ENCODE measurements around the gene GET4. TPM values are rescaled to one million over a fixed set of nuclear protein-coding genes. Genes with fewer than 3 reads are reported as not detected.

The GET4 gene
- total RNA-seq, 4 donors from 2014 or later = 29.7 to 93.3 (median 56.8) TPM

- peaks cover 0 to 61% (median 14%) of the 10 kb centered on the region in 4 donors for H3K4me1 ChIP-seq
- peaks cover 0 to 8% (median 0%) of the 10 kb centered on the region in 3 donors for H3K36me3 ChIP-seq
- no peak for TF ChIP-seq CTCF (IDR thresholded peaks at IDR 0.05)
- H3K9me3 ChIP-seq = no peaks in the 10 kb centered on the region
- no peak overlapping the region for H3K27ac ChIP-seq
- no peaks in the 10 kb centered on the region for H3K27me3 ChIP-seq
- no peak for DNase-seq
- no peak overlapping the region for H3K4me3 ChIP-seq
These were observed 34.6 kb downstream of the GET4 start for GRCh38 chr7:910931-911431.

- no peaks in the 10 kb centered on the region for H3K9me3 ChIP-seq
- H3K4me3 ChIP-seq = no peak overlapping the region
- TF ChIP-seq POLR2A (IDR thresholded peaks at IDR 0.05) = no peak
- TF ChIP-seq CTCF (IDR thresholded peaks at IDR 0.05) = no peak
- DNase-seq = no peak
- peaks cover 0 to 69% (median 14%) of the 10 kb centered on the region in 4 donors for H3K4me1 ChIP-seq
- no peak overlapping the region for H3K27ac ChIP-seq
- H3K36me3 ChIP-seq = peaks cover 0 to 8% (median 0%) of the 10 kb centered on the region in 3 donors
- no peaks in the 10 kb centered on the region for H3K27me3 ChIP-seq
These were observed 35.6 kb downstream of the GET4 start for GRCh38 chr7:911791-912480.

- DNase-seq = peak in 2 of 3 donors; percentile 92 to 94
- no peaks in the 10 kb centered on the region for H3K9me3 ChIP-seq
- peak in 3 of 6 experiments; percentile 41 to 64 (median 51) for TF ChIP-seq CTCF (IDR thresholded peaks at IDR 0.05)
- peak in 1 of 2 donors; percentile 70 for TF ChIP-seq POLR2A (IDR thresholded peaks at IDR 0.05)
- H3K4me3 ChIP-seq = no peak overlapping the region
- H3K27ac ChIP-seq = peak overlapping the region in 3 of 4 donors; percentile 56 to 91 (median 71)
- no peaks in the 10 kb centered on the region for H3K36me3 ChIP-seq
- no peaks in the 10 kb centered on the region for H3K27me3 ChIP-seq
- H3K4me1 ChIP-seq = peaks cover 0 to 66% (median 11%) of the 10 kb centered on the region in 4 donors
These were observed 37.6 kb downstream of the GET4 start for GRCh38 chr7:913736-914520.

- no peaks in the 10 kb centered on the region for H3K9me3 ChIP-seq
- H3K27ac ChIP-seq = peak overlapping the region in 3 of 4 donors; percentile 56 to 91 (median 71)
- TF ChIP-seq POLR2A (IDR thresholded peaks at IDR 0.05) = no peak
- TF ChIP-seq CTCF (IDR thresholded peaks at IDR 0.05) = no peak
- DNase-seq = no peak
- H3K4me3 ChIP-seq = no peak overlapping the region
- no peaks in the 10 kb centered on the region for H3K36me3 ChIP-seq
- H3K27me3 ChIP-seq = no peaks in the 10 kb centered on the region
- H3K4me1 ChIP-seq = peaks cover 0 to 61% (median 9%) of the 10 kb centered on the region in 4 donors
These were observed 38.3 kb downstream of the GET4 start for GRCh38 chr7:914521-915194.
